ENCODE data around the gene THOC6. TPM values are rescaled to one million over a fixed set of nuclear protein-coding genes. Genes with fewer than 3 reads are reported as not detected.
A peak's percentile ranks its signal among the peaks of the same experiment; 100 is the strongest.

The THOC6 gene
- total RNA-seq, 1 experiment from 2014 or later: 68.2 TPM

DNA sequence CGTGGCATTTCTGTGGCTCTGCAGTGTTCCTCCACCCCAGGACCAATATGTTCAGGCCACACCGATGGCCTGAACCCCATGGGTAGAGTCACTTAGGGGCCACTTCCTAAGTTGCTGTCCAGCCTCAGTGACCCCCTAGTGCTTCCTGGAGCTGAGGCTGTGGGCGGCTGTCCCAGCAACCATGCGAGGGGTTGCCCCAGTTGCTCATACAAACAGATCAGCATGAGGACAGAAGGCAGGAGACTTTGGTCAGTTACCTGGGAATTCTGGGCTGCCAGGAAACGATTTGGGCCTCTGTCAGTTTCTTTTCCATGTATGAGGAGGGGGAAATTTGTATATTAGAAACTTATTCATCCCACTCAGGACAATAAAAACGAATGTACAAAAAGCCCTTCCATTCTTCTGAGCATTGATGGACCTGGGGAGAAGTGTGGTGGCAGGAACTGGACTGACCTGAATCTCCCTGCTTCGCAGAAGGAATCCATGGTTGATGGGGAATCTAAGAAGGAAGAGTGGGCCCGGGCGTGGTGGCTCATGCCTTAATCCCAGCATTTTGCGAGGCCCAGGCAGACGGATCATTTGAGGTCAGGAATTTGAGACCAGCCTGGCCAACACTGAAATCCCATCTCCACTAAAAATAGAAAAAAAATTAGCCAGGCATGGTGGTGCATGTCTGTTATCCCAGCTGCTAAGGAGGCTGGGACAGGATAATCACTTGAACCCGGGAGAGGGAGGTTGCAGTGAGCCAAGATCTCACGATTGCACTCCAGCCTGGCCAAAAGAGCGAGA is 36.7 kb downstream of the THOC6 start:
- Mint-ChIP-seq H3K4me1 (peaks cover 31 to 36% of the 10 kb centered on the region in 2 experiments), H3K36me3 (ENCODE audit: insufficient read depth in 1 of 3, low read depth in 3 of 3) (peaks cover 0 to 5% (median 3%) of the 10 kb centered on the region in 3 experiments; a peak in 4 of 7 replicates), H3K4me3 (peak overlapping the region in 1 of 2 experiments; percentile 74; a peak in 3 of 5 replicates), H3K27ac (no peak overlapping the region), H3K27me3 (ENCODE audit: low read depth) (peaks cover 28% of the 10 kb centered on the region), H3K9me3 (no peaks in the 10 kb centered on the region; a peak in 2 of 5 replicates)
- no peaks in the 10 kb centered on the region for H3K27me3 ChIP-seq (ENCODE audit: insufficient read depth, low read length)
- no peak overlapping the region for H2BK15ac ChIP-seq (ENCODE audit: low read depth, low read length)
- WGBS (ENCODE audit: extremely low coverage, insufficient read length, low lambda C conversion rate): no CpG with 5 or more reads among the region's 14 CpGs
- H2BK20ac ChIP-seq (ENCODE audit: low read depth, low read length, poor library complexity, severe bottlenecking): no peak overlapping the region
- no peak overlapping the region for H3K18ac ChIP-seq (ENCODE audit: insufficient read length, low read depth, low read length)
- no peak overlapping the region for H2BK120ac ChIP-seq (ENCODE audit: low read depth, low read length, poor library complexity, severe bottlenecking)
- no peak overlapping the region for H2BK12ac ChIP-seq (ENCODE audit: insufficient read length, low read depth, low read length)
- H3K9ac ChIP-seq (ENCODE audit: extremely low read depth, insufficient read length, low read length): no peak overlapping the region
- H3K4me1 ChIP-seq (ENCODE audit: insufficient read depth, low read length): no peaks in the 10 kb centered on the region
- H4K91ac ChIP-seq (ENCODE audit: insufficient read length, low read depth, low read length): no peak overlapping the region
- H3K4ac ChIP-seq (ENCODE audit: low read depth, low read length): no peak overlapping the region
- H2AK5ac ChIP-seq (ENCODE audit: insufficient read length, low read length): no peak overlapping the region
- no peak overlapping the region for H3K14ac ChIP-seq (ENCODE audit: insufficient read depth, low read length)
- no peaks in the 10 kb centered on the region for H4K20me1 ChIP-seq (ENCODE audit: control insufficient read depth, insufficient read depth, insufficient read length)
- H2AFZ ChIP-seq (ENCODE audit: low read length): no peak overlapping the region
- H3K79me1 ChIP-seq (ENCODE audit: insufficient read depth, low read depth, low read length, poor library complexity, severe bottlenecking): no peaks in the 10 kb centered on the region
- peaks cover 14% of the 10 kb centered on the region for H3K23me2 ChIP-seq (ENCODE audit: insufficient read length, low read depth, low read length, poor library complexity, severe bottlenecking)
- no peak overlapping the region for H3K4me2 ChIP-seq (ENCODE audit: insufficient read depth, insufficient read length, low read length)
- no peak overlapping the region for H2BK5ac ChIP-seq (ENCODE audit: insufficient read length, low read length)
- no peak overlapping the region for H3T11ph ChIP-seq (ENCODE audit: low read length)
- no peak overlapping the region for H4K8ac ChIP-seq (replicated peaks; ENCODE audit: insufficient read length, low read depth, low read length)
- H3K56ac ChIP-seq (ENCODE audit: insufficient read length, low read depth, low read length): no peak overlapping the region
- TF ChIP-seq, protein P1, sequence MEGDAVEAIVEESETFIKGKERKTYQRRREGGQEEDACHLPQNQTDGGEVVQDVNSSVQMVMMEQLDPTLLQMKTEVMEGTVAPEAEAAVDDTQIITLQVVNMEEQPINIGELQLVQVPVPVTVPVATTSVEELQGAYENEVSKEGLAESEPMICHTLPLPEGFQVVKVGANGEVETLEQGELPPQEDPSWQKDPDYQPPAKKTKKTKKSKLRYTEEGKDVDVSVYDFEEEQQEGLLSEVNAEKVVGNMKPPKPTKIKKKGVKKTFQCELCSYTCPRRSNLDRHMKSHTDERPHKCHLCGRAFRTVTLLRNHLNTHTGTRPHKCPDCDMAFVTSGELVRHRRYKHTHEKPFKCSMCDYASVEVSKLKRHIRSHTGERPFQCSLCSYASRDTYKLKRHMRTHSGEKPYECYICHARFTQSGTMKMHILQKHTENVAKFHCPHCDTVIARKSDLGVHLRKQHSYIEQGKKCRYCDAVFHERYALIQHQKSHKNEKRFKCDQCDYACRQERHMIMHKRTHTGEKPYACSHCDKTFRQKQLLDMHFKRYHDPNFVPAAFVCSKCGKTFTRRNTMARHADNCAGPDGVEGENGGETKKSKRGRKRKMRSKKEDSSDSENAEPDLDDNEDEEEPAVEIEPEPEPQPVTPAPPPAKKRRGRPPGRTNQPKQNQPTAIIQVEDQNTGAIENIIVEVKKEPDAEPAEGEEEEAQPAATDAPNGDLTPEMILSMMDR (conservative IDR thresholded peaks at IDR 0.05): no peak
- no peaks in the 10 kb centered on the region for H3K9me3 ChIP-seq (ENCODE audit: control insufficient read depth, low read depth, low read length)
- no peak overlapping the region for H4K5ac ChIP-seq (ENCODE audit: insufficient read length, low read depth, low read length)
- DNase-seq: no peak
- no peaks in the 10 kb centered on the region for H3K79me2 ChIP-seq (ENCODE audit: insufficient read depth, low read length)
- no peak overlapping the region for H3K23ac ChIP-seq (ENCODE audit: insufficient read length, low read depth, low read length)
- H3K27ac ChIP-seq (ENCODE audit: insufficient read length, low read depth, low read length): no peak overlapping the region

Measured in H9 (cell line).